ENCODE data around the gene EPS8.
A peak's percentile ranks its signal among the peaks of the same experiment; 100 is the strongest.

The EPS8 gene

GRCh38 chr12:15801770-15802744, 12.9 kb upstream of the EPS8 start:
- in situ Hi-C loops (cut with HindIII; ENCODE audit: low pct_ligation_motif_present, low pct_unique_long_range_greater_than_20kb, low sequenced_read_pairs): no loop called here
- no peak for DNase-seq

GRCh38 chr12:15800278-15800677, 11.1 kb upstream of the EPS8 start:
- in situ Hi-C loops (cut with HindIII; ENCODE audit: low pct_ligation_motif_present, low pct_unique_long_range_greater_than_20kb, low sequenced_read_pairs): no loop called here
- no peak for DNase-seq

- in situ Hi-C loops (cut with HindIII; ENCODE audit: low pct_ligation_motif_present, low pct_unique_long_range_greater_than_20kb, low sequenced_read_pairs): no loop called here
These were observed 8.6 kb upstream of the EPS8 start for GRCh38 chr12:15797818-15798217.

GRCh38 chr12:15796493-15797141, 7.4 kb upstream of the EPS8 start:
- in situ Hi-C loops (cut with HindIII; ENCODE audit: low pct_ligation_motif_present, low pct_unique_long_range_greater_than_20kb, low sequenced_read_pairs): no loop called here
- peak; percentile 83 for DNase-seq

More at GRCh38 chr12:15797818-15798217, 8.6 kb upstream of the EPS8 start:
- no peak for DNase-seq

GRCh38 chr12:15794836-15795235, 5.6 kb upstream of the EPS8 start:
- in situ Hi-C loops (cut with HindIII; ENCODE audit: low pct_ligation_motif_present, low pct_unique_long_range_greater_than_20kb, low sequenced_read_pairs): no loop called here
- no peak for DNase-seq

- DNase-seq: no peak
- in situ Hi-C loops (cut with HindIII; ENCODE audit: low pct_ligation_motif_present, low pct_unique_long_range_greater_than_20kb, low sequenced_read_pairs): no loop called here
These were observed 5.0 kb upstream of the EPS8 start for GRCh38 chr12:15794196-15794595.

GRCh38 chr12:15788233-15789219, 662 bp downstream of the EPS8 start:
- DNase-seq: peak; percentile 82

GRCh38 chr12:15787778-15788177, 1.4 kb downstream of the EPS8 start:
- DNase-seq: peak; percentile 26
- in situ Hi-C loops (cut with HindIII; ENCODE audit: low pct_ligation_motif_present, low pct_unique_long_range_greater_than_20kb, low sequenced_read_pairs): no loop called here

More at GRCh38 chr12:15788233-15789219, 662 bp downstream of the EPS8 start:
- in situ Hi-C loops (cut with HindIII; ENCODE audit: low pct_ligation_motif_present, low pct_unique_long_range_greater_than_20kb, low sequenced_read_pairs): no loop called here

- DNase-seq: no peak
- in situ Hi-C loops (cut with HindIII; ENCODE audit: low pct_ligation_motif_present, low pct_unique_long_range_greater_than_20kb, low sequenced_read_pairs): no loop called here
These were observed 2.4 kb downstream of the EPS8 start for GRCh38 chr12:15786772-15787171.

GRCh38 chr12:15783288-15783687, 5.9 kb downstream of the EPS8 start:
- in situ Hi-C loops (cut with HindIII; ENCODE audit: low pct_ligation_motif_present, low pct_unique_long_range_greater_than_20kb, low sequenced_read_pairs): no loop called here
- DNase-seq: no peak

- peak; percentile 74 for DNase-seq
- in situ Hi-C loops (cut with HindIII; ENCODE audit: low pct_ligation_motif_present, low pct_unique_long_range_greater_than_20kb, low sequenced_read_pairs): no loop called here
These were observed 6.5 kb downstream of the EPS8 start for GRCh38 chr12:15782667-15783066.

GRCh38 chr12:15779925-15780324, 9.3 kb downstream of the EPS8 start:
- DNase-seq: no peak
- in situ Hi-C loops (cut with HindIII; ENCODE audit: low pct_ligation_motif_present, low pct_unique_long_range_greater_than_20kb, low sequenced_read_pairs): no loop called here

- in situ Hi-C loops (cut with HindIII; ENCODE audit: low pct_ligation_motif_present, low pct_unique_long_range_greater_than_20kb, low sequenced_read_pairs): no loop called here
- peak; percentile 89 for DNase-seq
These were observed 11.1 kb downstream of the EPS8 start for GRCh38 chr12:15778126-15778525.

- DNase-seq: no peak
- in situ Hi-C loops (cut with HindIII; ENCODE audit: low pct_ligation_motif_present, low pct_unique_long_range_greater_than_20kb, low sequenced_read_pairs): no loop called here
These were observed 11.7 kb downstream of the EPS8 start for GRCh38 chr12:15777355-15778012.

- in situ Hi-C loops (cut with HindIII; ENCODE audit: low pct_ligation_motif_present, low pct_unique_long_range_greater_than_20kb, low sequenced_read_pairs): no loop called here
- no peak for DNase-seq
These were observed 12.7 kb downstream of the EPS8 start for GRCh38 chr12:15776532-15776931.

- in situ Hi-C loops (cut with HindIII; ENCODE audit: low pct_ligation_motif_present, low pct_unique_long_range_greater_than_20kb, low sequenced_read_pairs): no loop called here
- DNase-seq: no peak
These were observed 14.4 kb downstream of the EPS8 start for GRCh38 chr12:15774819-15775218.

GRCh38 chr12:15772405-15773018, 16.7 kb downstream of the EPS8 start:
- DNase-seq: peak; percentile 62
- in situ Hi-C loops (cut with HindIII; ENCODE audit: low pct_ligation_motif_present, low pct_unique_long_range_greater_than_20kb, low sequenced_read_pairs): no loop called here

- no peak for DNase-seq
- in situ Hi-C loops (cut with HindIII; ENCODE audit: low pct_ligation_motif_present, low pct_unique_long_range_greater_than_20kb, low sequenced_read_pairs): no loop called here
These were observed 18.6 kb downstream of the EPS8 start for GRCh38 chr12:15770581-15770980.
